HUDEP-2 (cell line): ENCODE measurements around the gene TCL1A.

Experiments used
- DNase-seq, 76 experiments: peaks; one replicate each; lab custom pipeline; 2025; ENCODE audit not compliant: unreplicated experiment in 76 of 76; lab: John Stamatoyannopoulos, UW

Gene TCL1A

GRCh38 chr14:95707327-95707726 is 6.6 kb downstream of the TCL1A start:
- no peak for DNase-seq

- DNase-seq, result no peak
Observed at GRCh38 chr14:95705518-95705917, 8.4 kb downstream of the TCL1A start.

- DNase-seq, result no peak
Observed at GRCh38 chr14:95703805-95704204, 10.1 kb downstream of the TCL1A start.

- DNase-seq, result no peak
Observed at GRCh38 chr14:95703341-95703740, 10.6 kb downstream of the TCL1A start.

- DNase-seq, result no peak
Observed at GRCh38 chr14:95701846-95702221, 12.1 kb downstream of the TCL1A start.

- no peak for DNase-seq
Observed at GRCh38 chr14:95700221-95700976, 13.5 kb downstream of the TCL1A start.

GRCh38 chr14:95699412-95699811 is 14.5 kb downstream of the TCL1A start:
- DNase-seq, result peak in 1 of 76 experiments; percentile 3

- DNase-seq, result no peak
Observed at GRCh38 chr14:95698287-95698686, 15.6 kb downstream of the TCL1A start.

- no peak for DNase-seq
Observed at GRCh38 chr14:95697764-95698163, 16.2 kb downstream of the TCL1A start.

GRCh38 chr14:95696741-95697140 is 17.2 kb downstream of the TCL1A start:
- DNase-seq, result no peak

- no peak for DNase-seq
Observed at GRCh38 chr14:95695913-95696312, 18.0 kb downstream of the TCL1A start.

- no peak for DNase-seq
Observed at GRCh38 chr14:95695051-95695450, 18.9 kb downstream of the TCL1A start.

- DNase-seq, result no peak
Observed at GRCh38 chr14:95692109-95692508, 21.8 kb downstream of the TCL1A start.

GRCh38 chr14:95691591-95691990 is 22.3 kb downstream of the TCL1A start:
- no peak for DNase-seq

- no peak for DNase-seq
Observed at GRCh38 chr14:95690815-95691214, 23.1 kb downstream of the TCL1A start.

- no peak for DNase-seq
Observed at GRCh38 chr14:95689441-95689840, 24.5 kb downstream of the TCL1A start.

GRCh38 chr14:95686935-95687334 is 27.0 kb downstream of the TCL1A start:
- no peak for DNase-seq

GRCh38 chr14:95685978-95686922 is 27.7 kb downstream of the TCL1A start, which contains the start of gene TCL1B:
TCL1B (plus strand) TSS chr14:95686426; CDS start chr14:95686468, 42 bp downstream.
- no peak for DNase-seq

- peak in 37 of 76 experiments; percentile 2 to 48 (median 13) for DNase-seq
Observed at GRCh38 chr14:95683793-95684192, 30.1 kb downstream of the TCL1A start.

- DNase-seq, result no peak
Observed at GRCh38 chr14:95681153-95681552, 32.8 kb downstream of the TCL1A start.

GRCh38 chr14:95679998-95680735 is 33.8 kb downstream of the TCL1A start:
- DNase-seq, result no peak
